Measurements from ENCODE around the gene GRM8. TPM values are rescaled to one million over a fixed set of nuclear protein-coding genes. Genes with fewer than 3 reads are reported as not detected.
A peak's percentile ranks its signal among the peaks of the same experiment; 100 is the strongest.

Gene GRM8
- total and polyA plus RNA-seq, 10 of the 15 experiments (the other 5 are each of a cell fraction or from before 2014, with no cell fraction given): 0.33 to 7.1 (median 0.45) TPM; not detected in 2

- peak; percentile 36 for TF ChIP-seq SKIL (IDR thresholded peaks at IDR 0.05; ENCODE audit: low read depth, poor library complexity, severe bottlenecking)
- TF ChIP-seq MTA3 (IDR thresholded peaks at IDR 0.05; ENCODE audit: borderline replicate concordance, low read length): 0 out of 2 replicates have a peak, but pooled peaks have one; percentile 8
- TF ChIP-seq NRF1 (conservative IDR thresholded peaks at IDR 0.05; ENCODE audit: low read depth, low read length): no peak
- peak; percentile 87 for TF ChIP-seq ZNF384 (IDR thresholded peaks at IDR 0.05; ENCODE audit: borderline replicate concordance, low read depth, low read length)
- TF ChIP-seq ESRRA (IDR thresholded peaks at IDR 0.05; ENCODE audit: low read length): no peak
- no peak for TF ChIP-seq ATF3 (IDR thresholded peaks at IDR 0.05; ENCODE audit: borderline replicate concordance, extremely low read depth, low read depth, low read length)
- TF ChIP-seq ETV6 (conservative IDR thresholded peaks at IDR 0.05 in 1 of 2, IDR thresholded peaks at IDR 0.05 in 1 of 2; ENCODE audit: borderline replicate concordance in 1 of 2, low read depth in 1 of 2): no peak
- TF ChIP-seq USF2 (IDR thresholded peaks at IDR 0.05; ENCODE audit: borderline replicate concordance, low read depth, low read length): no peak; the same call in 1 of the 2 replicates
- peak; percentile 61; the same call in 1 of the 2 replicates for TF ChIP-seq ZNF687 (IDR thresholded peaks at IDR 0.05)
- no peak for TF ChIP-seq HDAC2 (IDR thresholded peaks at IDR 0.05)
- no peak for TF ChIP-seq PRDM15 (CRISPR knock-in tag; IDR thresholded peaks at IDR 0.05)
- no peak for TF ChIP-seq ZSCAN29 (IDR thresholded peaks at IDR 0.05)
- TF ChIP-seq CEBPZ (IDR thresholded peaks at IDR 0.05; ENCODE audit: low read depth, low read length): no peak
- no peak for TF ChIP-seq YBX1 (IDR thresholded peaks at IDR 0.05)
Observed at GRCh38 chr7:126450269-126450671, 802.5 kb downstream of the GRM8 start (continued).

Data from GM12878 (cell line).